Dendritic cell treated with granulocyte-macrophage colony-stimulating factor and Interleukin-4, amounts not matched to agents 40 ng/mL and 50 ng/mL, for 4 days (primary cell): Measurements from ENCODE around the gene PPP1R15A.
"Not testable (repeated sequence)": the region's sequence is repeated elsewhere in the genome, so short reads cannot be mapped to it uniquely, and the experiment has no call there.

Experiments used
- H3K27ac Mint-ChIP-seq: one replicate; pipeline ENCODE4 v1.8.0; 2022; ENCODE audit warnings: mild to moderate bottlenecking, mixed read lengths
- H3K27me3 Mint-ChIP-seq: one replicate; pipeline ENCODE4 v1.8.0; 2022; ENCODE audit warnings: mild to moderate bottlenecking, mixed read lengths
- H3K36me3 Mint-ChIP-seq: one replicate; pipeline ENCODE4 v1.8.0; 2022; ENCODE audit warnings: low read depth, mixed read lengths
- H3K4me1 Mint-ChIP-seq: one replicate; pipeline ENCODE4 v1.8.0; 2022; ENCODE audit warnings: low read depth, mixed read lengths
- H3K4me3 Mint-ChIP-seq: one replicate; pipeline ENCODE4 v1.8.0; 2022; ENCODE audit warnings: mild to moderate bottlenecking, moderate library complexity, mixed read lengths
- H3K9me3 Mint-ChIP-seq: one replicate; pipeline ENCODE4 v1.8.0; 2022; ENCODE audit warnings: mixed read lengths
- intact Hi-C: fragments of 100-400 bp; cut with micrococcal nuclease; formaldehyde crosslinking; loops from one replicate; pipeline ENCODE4 v1.15.0; 2022

The PPP1R15A gene

DNA sequence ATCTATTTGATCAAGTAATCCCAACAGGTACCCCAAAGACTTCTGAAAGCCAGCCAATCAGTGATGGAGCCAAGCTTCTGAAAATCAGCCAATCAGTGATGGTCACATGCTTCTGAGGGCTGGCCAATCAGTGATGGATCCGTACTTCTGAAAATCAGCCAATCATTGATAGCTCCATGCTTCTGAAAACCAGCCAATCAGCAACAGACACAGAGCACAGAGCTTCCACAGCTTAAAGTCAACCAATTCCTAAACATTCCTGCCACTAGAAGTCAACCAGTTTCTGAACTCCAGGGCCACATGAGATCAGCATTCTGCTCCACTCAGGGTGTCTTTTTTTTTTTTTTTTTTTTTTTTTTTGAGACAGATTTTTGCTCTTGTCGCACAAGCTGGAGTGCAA is 27.7 kb upstream of the PPP1R15A start:
- H3K9me3 Mint-ChIP-seq: no peaks in the 10 kb centered on the region
- H3K27me3 Mint-ChIP-seq: no peaks in the 10 kb centered on the region
- H3K4me1 Mint-ChIP-seq: peaks cover 6% of the 10 kb centered on the region
- no peaks in the 10 kb centered on the region for H3K36me3 Mint-ChIP-seq
- H3K4me3 Mint-ChIP-seq: no peak overlapping the region
- intact Hi-C loops: no loop called here
- H3K27ac Mint-ChIP-seq: no peak overlapping the region

DNA sequence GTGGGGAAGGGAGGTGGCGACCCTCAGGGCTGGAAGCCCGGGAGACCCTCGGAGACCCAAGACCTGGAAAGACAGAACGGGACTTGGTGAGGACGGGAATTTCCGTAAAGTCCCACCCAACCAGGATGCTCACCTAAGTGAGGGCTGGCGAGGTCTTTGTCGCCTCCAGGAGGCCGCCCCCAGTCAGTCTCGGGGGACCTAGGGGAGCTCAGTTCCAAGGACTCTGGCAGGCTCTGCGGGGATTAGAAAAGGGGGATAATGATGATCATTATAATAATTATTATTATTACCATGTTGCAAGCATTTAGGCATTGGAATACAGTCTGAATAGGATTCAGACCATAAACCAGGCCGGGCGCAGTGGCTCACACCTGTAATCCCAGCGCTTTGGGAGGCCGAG is 26.8 kb upstream of the PPP1R15A start:
- intact Hi-C loops: no loop called here
- Mint-ChIP-seq H3K4me3 (no peak overlapping the region), H3K27ac (no peak overlapping the region), H3K4me1 (peaks cover 6% of the 10 kb centered on the region), H3K36me3 (no peaks in the 10 kb centered on the region), H3K27me3 (no peaks in the 10 kb centered on the region), H3K9me3 (no peaks in the 10 kb centered on the region)

DNA sequence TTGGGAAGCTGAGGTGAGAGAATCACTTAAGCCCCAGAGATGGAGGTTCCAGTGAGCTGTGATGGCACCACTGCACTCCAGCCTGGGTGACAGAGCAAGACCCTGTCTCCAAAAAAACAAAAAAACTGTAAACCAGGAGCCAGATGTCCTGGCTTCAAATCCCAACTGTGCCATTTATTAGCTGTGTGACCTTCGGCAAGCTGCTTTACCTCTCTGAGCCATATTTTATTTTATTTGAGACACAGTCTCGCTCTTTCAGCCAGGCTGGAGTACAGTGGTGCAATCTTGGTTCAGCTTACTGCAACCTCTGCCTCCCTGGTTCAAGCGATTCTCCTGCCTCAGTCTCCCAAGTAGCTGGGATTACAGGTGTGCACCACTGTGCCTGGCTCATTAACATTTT is 25.6 kb upstream of the PPP1R15A start:
- H3K27ac Mint-ChIP-seq, intact Hi-C loops, H3K4me1 Mint-ChIP-seq, H3K27me3 Mint-ChIP-seq, H3K4me3 Mint-ChIP-seq, H3K9me3 Mint-ChIP-seq, H3K36me3 Mint-ChIP-seq: not testable (repeated sequence)

- Mint-ChIP-seq H3K27me3 (no peaks in the 10 kb centered on the region), H3K27ac (no peak overlapping the region), H3K9me3 (no peaks in the 10 kb centered on the region), H3K36me3 (no peaks in the 10 kb centered on the region), H3K4me1 (no peaks in the 10 kb centered on the region), H3K4me3 (no peak overlapping the region)
- intact Hi-C loops: no loop called here
Observed at GRCh38 chr19:48852292-48852691, 19.9 kb upstream of the PPP1R15A start.

DNA sequence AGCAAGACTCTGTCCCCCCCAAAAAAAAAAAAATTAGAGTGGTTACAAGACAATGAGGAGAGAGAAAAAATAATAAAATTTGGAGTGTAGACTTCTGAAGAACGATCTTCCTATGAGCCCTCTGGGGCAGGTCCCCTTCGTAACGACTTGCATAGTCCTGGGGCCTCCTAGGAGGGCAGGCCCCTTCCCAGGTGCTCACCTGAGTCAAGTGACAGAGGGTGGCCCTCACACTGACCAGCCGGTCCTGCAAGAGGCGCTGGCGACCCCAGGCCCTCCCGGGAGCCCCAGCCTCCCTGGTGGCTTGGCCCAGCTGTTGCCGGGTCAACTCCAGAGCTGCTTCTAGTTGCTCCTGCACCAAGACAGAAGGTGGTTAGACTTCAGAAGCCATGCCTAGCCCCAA is 18.7 kb upstream of the PPP1R15A start:
- no peak overlapping the region for H3K27ac Mint-ChIP-seq
- no peaks in the 10 kb centered on the region for H3K4me1 Mint-ChIP-seq
- H3K36me3 Mint-ChIP-seq: no peaks in the 10 kb centered on the region
- intact Hi-C loops: no loop called here
- no peak overlapping the region for H3K4me3 Mint-ChIP-seq
- no peaks in the 10 kb centered on the region for H3K9me3 Mint-ChIP-seq
- no peaks in the 10 kb centered on the region for H3K27me3 Mint-ChIP-seq

GRCh38 chr19:48854103-48854502 is 18.1 kb upstream of the PPP1R15A start:
- H3K36me3 Mint-ChIP-seq: no peaks in the 10 kb centered on the region
- no peak overlapping the region for H3K4me3 Mint-ChIP-seq
- H3K27me3 Mint-ChIP-seq: no peaks in the 10 kb centered on the region
- intact Hi-C loops: no loop called here
- H3K27ac Mint-ChIP-seq: no peak overlapping the region
- H3K9me3 Mint-ChIP-seq: no peaks in the 10 kb centered on the region
- peaks cover 6% of the 10 kb centered on the region for H3K4me1 Mint-ChIP-seq

DNA sequence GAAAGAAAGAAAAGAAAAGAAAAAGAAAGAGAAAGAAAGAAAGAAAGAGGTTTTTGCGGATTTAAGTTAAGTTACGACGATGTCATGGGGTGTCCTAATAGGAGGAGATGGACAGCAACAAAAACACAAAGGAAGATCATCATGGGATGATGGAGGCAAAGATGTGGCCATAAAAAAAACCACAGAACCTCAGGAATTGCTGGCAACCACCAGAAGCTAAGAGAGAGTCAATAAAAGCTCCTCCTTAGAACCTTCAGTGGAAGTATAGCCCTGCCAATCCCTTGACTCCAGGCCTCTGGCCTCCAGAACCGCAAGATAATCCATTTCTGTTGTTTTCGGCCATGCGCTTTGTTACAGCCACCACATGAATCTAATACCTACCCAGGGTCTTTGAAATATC is 15.3 kb upstream of the PPP1R15A start:
- Mint-ChIP-seq H3K27ac (no peak overlapping the region), H3K9me3 (no peaks in the 10 kb centered on the region), H3K4me1 (peaks cover 9% of the 10 kb centered on the region), H3K27me3 (peaks cover 11% of the 10 kb centered on the region), H3K36me3 (no peaks in the 10 kb centered on the region), H3K4me3 (no peak overlapping the region)
- intact Hi-C loops: no loop called here

DNA sequence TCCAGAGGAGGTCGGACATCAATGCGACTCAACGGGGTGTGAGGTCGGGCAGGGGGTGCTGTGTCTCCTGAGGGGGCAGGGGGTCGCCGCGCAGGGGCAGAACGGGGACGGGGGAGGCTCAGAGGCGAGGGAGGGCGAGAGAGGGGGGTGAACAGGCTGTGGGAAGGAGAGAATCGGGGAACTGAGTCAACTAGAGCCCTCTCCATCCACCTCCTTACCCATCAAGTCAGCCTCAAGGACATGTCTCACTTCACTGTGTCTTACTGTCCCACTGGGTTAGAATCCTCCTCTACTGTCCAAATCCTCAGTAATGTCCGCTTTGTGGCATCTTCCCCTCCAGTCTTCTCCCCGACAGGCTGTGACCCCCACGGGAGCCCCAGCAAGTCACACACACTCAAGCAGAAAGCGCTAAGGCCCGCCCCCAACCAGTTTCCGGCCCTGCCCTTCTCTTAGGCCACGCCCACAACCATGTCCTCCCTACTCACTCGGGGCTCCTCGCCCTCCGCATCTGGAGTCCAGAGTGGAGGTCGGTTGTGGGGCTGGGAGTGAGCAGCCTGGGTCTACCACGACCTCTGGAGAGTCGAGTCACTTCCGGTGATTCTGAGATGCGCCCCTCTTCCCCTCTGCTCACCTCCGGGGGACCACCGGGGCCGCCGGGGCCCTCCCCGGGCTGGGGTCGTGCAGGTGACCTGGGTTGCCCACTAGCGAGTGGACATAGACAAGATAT is 13.1 kb upstream of the PPP1R15A start:
- Mint-ChIP-seq H3K27ac (peak overlapping the region; percentile 17), H3K9me3 (no peaks in the 10 kb centered on the region), H3K27me3 (peaks cover 19% of the 10 kb centered on the region), H3K4me3 (peak overlapping the region; percentile 71), H3K36me3 (no peaks in the 10 kb centered on the region), H3K4me1 (peaks cover 9% of the 10 kb centered on the region)
- intact Hi-C loops: no loop called here

DNA sequence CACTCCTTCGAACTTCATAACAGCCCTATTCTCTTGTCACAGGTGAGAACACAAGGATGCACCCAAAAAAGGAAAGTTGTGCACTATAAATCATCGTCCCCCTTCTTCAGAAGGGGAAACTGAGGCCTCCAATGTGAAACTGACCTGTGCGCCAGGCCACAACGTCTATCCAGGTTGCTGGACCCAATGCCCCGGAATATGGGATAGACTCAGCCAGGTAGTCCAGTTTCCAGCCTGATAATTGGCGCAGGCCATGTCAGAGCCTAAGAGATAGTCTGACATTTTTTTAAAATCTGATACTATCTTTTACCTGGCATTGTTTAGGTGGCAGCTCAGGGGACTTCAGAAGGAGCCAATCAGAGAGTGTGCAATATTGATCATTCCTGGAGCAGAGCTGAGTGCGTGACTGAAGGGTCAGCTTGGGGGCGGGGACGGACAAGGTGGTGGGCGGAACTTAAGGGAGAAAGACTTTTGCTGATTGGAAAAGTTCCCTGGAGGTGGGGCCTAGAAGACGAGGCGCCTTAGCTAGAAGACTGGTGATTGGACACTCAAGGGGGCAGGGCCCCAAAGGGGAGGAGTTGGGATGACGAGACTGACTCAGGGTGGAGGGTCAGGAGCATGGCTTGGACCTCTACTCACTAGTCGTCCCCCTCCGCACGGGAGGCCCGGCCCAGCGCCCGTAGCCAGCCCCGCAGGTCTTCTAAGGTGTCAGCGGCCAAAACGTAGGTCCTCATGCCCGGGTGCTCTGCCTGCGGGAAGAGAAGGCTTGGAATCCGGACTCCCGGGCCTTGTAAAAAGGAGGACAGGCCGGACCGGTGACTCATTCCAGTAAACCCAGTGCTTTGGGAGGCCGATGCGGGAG is 12.3 kb upstream of the PPP1R15A start:
- peaks cover 21% of the 10 kb centered on the region for H3K27me3 Mint-ChIP-seq
- no peaks in the 10 kb centered on the region for H3K9me3 Mint-ChIP-seq
- H3K4me1 Mint-ChIP-seq: peaks cover 9% of the 10 kb centered on the region
- no peaks in the 10 kb centered on the region for H3K36me3 Mint-ChIP-seq
- peak overlapping the region; percentile 27 for H3K4me3 Mint-ChIP-seq
- intact Hi-C loops: no loop called here
- H3K27ac Mint-ChIP-seq: peak overlapping the region; percentile 31

DNA sequence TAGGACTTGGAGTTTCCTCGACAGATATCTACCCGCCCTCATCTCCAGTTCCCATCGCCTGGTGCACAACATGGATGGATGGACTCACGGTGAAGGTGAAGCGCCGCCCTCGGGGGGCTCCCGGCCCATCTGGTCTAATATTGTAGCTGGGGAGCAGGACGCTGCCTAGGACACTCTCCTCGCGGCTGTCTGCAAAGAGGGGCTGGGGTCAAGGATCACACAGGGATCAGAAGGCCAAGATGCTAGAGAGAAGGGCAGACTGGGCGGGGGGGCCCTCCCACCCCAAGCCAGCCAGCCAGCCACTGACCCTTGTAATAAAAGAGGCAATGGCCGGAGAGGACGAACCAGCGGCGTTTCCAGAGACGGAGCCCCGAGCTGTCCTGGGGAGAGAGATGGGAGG is 10.9 kb upstream of the PPP1R15A start:
- H3K4me3 Mint-ChIP-seq: no peak overlapping the region

GRCh38 chr19:48862827-48863226 is 9.4 kb upstream of the PPP1R15A start:
- Mint-ChIP-seq H3K27ac (no peak overlapping the region), H3K4me1 (peaks cover 9% of the 10 kb centered on the region), H3K27me3 (peaks cover 44% of the 10 kb centered on the region), H3K9me3 (no peaks in the 10 kb centered on the region), H3K4me3 (no peak overlapping the region), H3K36me3 (no peaks in the 10 kb centered on the region)
- intact Hi-C loops: no loop called here

More for the DNA sequence above, 10.9 kb upstream of the PPP1R15A start:
- H3K9me3 Mint-ChIP-seq: no peaks in the 10 kb centered on the region
- H3K36me3 Mint-ChIP-seq: no peaks in the 10 kb centered on the region
- H3K27ac Mint-ChIP-seq: no peak overlapping the region
- peaks cover 31% of the 10 kb centered on the region for H3K27me3 Mint-ChIP-seq
- intact Hi-C loops: no loop called here
- H3K4me1 Mint-ChIP-seq: peaks cover 9% of the 10 kb centered on the region

- no peaks in the 10 kb centered on the region for H3K36me3 Mint-ChIP-seq
- H3K4me3 Mint-ChIP-seq: no peak overlapping the region
- peaks cover 37% of the 10 kb centered on the region for H3K27me3 Mint-ChIP-seq
- peaks cover 15% of the 10 kb centered on the region for H3K4me1 Mint-ChIP-seq
- no peaks in the 10 kb centered on the region for H3K9me3 Mint-ChIP-seq
- H3K27ac Mint-ChIP-seq: no peak overlapping the region
- intact Hi-C loops: no loop called here
Observed at GRCh38 chr19:48866692-48867091, 5.5 kb upstream of the PPP1R15A start.

DNA sequence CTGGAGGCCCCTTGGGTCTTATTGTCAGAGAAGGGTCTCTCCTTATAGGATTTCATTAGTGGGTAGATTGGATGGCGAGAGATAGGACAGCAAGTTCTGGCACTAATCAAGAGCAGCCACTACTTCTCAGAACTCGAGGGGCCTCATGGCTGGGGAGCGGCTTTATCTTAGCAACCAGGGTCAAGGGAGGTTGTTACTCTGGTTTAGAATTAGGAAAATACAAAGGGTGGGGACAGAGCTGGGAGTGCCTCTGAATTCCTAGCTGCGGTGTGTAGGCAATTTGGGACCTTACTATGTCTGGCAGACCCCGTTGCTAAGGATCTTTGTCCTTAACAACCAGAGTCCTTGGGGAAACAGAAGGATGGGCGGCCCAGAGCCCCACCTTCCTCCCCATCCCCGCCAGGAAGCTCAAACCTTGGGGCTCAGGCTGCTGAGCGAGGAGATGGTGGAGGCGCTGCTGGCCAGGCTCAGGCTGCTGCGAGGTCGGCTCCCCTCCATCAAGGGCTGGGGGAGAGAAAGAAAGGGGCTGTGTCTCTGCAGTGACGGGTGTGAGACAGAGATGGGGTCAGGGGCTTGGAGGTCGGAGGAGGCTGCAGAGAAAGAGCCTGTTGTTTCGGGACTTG is 5.0 kb upstream of the PPP1R15A start:
- no peaks in the 10 kb centered on the region for H3K9me3 Mint-ChIP-seq
- H3K36me3 Mint-ChIP-seq: peaks cover 1% of the 10 kb centered on the region
- H3K4me1 Mint-ChIP-seq: peaks cover 15% of the 10 kb centered on the region
- H3K27ac Mint-ChIP-seq: no peak overlapping the region
- H3K27me3 Mint-ChIP-seq: peaks cover 37% of the 10 kb centered on the region
- no peak overlapping the region for H3K4me3 Mint-ChIP-seq
- intact Hi-C loops: no loop called here

GRCh38 chr19:48867746-48868113 is 4.5 kb upstream of the PPP1R15A start:
- peaks cover 34% of the 10 kb centered on the region for H3K27me3 Mint-ChIP-seq
- H3K4me3 Mint-ChIP-seq: no peak overlapping the region
- intact Hi-C loops: no loop called here
- H3K36me3 Mint-ChIP-seq: peaks cover 6% of the 10 kb centered on the region
- H3K4me1 Mint-ChIP-seq: peaks cover 15% of the 10 kb centered on the region
- H3K27ac Mint-ChIP-seq: peak overlapping the region; percentile 31
- H3K9me3 Mint-ChIP-seq: no peaks in the 10 kb centered on the region
